Measurements from ENCODE around the gene TIGD2.

- TF ChIP-seq CTCF (conservative IDR thresholded peaks at IDR 0.05; ENCODE audit: low read length) (no peak), EZH2phosphoT487 (IDR thresholded peaks at IDR 0.05; ENCODE audit: borderline replicate concordance) (no peak)
These were observed 14.8 kb downstream of the TIGD2 start for GRCh38 chr4:89125901-89126782.

Measured in Loucy (cell line).